ENCODE data around the gene PTGFRN.

PTGFRN gene

DNA sequence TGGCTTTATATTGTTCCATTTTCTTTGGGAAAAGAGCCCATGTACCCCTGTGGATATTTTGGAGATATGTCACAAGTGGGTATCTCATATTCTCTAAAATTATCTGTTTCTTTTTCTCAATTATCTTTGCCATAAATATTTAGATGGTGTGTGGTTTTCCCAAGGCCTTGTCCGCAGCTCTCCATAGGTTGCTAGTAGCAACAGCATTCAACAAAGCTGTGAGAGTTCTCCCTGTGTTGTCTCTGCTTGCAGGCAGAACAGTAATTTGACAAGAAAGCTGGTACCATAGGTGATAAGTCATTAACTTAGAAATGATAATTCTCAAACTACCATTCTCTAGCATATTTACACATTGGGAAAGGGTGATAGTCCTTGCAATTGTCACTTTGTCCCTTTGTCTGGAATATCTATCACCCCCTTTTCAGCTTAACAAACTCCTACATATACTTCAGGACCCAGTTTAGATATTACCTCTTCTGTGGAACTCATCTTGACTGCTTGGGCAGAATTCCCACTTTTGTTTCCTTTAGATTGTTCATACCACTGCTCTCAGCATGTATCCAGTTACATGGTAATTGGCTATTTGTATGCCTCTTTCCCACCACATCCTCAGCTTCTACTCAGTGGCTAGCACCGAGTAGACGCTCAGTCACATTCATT lies 100.7 kb downstream of the PTGFRN start:
- Mint-ChIP-seq H3K27me3 (ENCODE audit: low read depth) (no peaks in the 10 kb centered on the region), H3K4me3 (no peak overlapping the region)

DNA sequence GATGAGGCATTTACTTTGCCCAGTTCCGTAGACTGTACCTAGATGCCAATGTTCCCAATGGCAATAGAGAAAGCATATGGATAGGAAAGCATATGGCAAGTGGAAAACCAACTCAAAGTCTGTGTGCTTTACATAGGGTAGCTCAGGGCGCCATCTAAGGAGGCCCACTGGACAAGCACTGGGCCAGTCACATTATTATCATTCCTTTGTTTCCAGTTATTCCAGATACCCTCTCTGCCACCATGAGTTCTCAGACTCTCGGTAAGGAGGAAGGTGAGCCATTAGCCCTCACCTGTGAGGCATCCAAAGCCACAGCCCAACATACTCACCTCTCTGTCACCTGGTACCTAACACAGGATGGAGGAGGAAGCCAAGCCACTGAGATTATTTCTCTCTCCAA lies 101.6 kb downstream of the PTGFRN start:
- no peaks in the 10 kb centered on the region for H3K27me3 Mint-ChIP-seq (ENCODE audit: low read depth)
- no peaks in the 10 kb centered on the region for H3K9me3 Mint-ChIP-seq
- H3K4me1 Mint-ChIP-seq: peaks cover 24% of the 10 kb centered on the region
- no peak overlapping the region for H3K27ac Mint-ChIP-seq
- H3K36me3 Mint-ChIP-seq (ENCODE audit: low read depth): no peaks in the 10 kb centered on the region
- H3K4me3 Mint-ChIP-seq: no peak overlapping the region
- TF ChIP-seq, protein P1, sequence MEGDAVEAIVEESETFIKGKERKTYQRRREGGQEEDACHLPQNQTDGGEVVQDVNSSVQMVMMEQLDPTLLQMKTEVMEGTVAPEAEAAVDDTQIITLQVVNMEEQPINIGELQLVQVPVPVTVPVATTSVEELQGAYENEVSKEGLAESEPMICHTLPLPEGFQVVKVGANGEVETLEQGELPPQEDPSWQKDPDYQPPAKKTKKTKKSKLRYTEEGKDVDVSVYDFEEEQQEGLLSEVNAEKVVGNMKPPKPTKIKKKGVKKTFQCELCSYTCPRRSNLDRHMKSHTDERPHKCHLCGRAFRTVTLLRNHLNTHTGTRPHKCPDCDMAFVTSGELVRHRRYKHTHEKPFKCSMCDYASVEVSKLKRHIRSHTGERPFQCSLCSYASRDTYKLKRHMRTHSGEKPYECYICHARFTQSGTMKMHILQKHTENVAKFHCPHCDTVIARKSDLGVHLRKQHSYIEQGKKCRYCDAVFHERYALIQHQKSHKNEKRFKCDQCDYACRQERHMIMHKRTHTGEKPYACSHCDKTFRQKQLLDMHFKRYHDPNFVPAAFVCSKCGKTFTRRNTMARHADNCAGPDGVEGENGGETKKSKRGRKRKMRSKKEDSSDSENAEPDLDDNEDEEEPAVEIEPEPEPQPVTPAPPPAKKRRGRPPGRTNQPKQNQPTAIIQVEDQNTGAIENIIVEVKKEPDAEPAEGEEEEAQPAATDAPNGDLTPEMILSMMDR (IDR thresholded peaks at IDR 0.05; ENCODE audit: unreplicated experiment in 3 of 3): no peak

More for the DNA sequence above, 100.7 kb downstream of the PTGFRN start:
- Mint-ChIP-seq H3K36me3 (ENCODE audit: low read depth) (no peaks in the 10 kb centered on the region), H3K9me3 (no peaks in the 10 kb centered on the region), H3K27ac (no peak overlapping the region), H3K4me1 (peaks cover 20% of the 10 kb centered on the region)
- TF ChIP-seq, protein P1 (IDR thresholded peaks at IDR 0.05; ENCODE audit: unreplicated experiment in 3 of 3): no peak

DNA sequence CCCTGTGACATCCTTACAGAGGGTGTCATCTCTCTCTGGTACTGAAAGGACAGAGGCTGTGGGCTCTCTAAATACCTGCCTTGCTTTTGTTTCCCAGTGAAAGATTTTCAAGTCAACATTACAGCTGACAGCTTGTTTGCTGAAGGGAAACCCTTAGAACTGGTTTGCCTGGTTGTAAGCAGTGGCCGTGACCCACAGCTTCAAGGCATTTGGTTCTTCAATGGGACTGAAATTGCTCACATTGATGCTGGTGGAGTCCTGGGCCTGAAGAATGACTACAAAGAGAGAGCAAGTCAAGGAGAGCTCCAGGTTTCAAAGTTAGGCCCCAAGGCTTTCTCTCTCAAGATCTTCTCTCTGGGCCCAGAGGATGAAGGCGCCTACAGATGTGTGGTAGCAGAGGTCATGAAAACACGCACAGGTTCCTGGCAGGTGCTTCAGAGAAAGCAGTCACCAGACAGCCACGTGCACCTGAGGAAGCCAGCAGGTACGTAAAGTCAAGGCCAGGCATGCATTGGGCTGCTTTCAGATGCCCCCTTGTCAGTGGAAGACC lies 103.7 kb downstream of the PTGFRN start:
- TF ChIP-seq, protein P1 (IDR thresholded peaks at IDR 0.05; ENCODE audit: unreplicated experiment in 3 of 3): no peak

DNA sequence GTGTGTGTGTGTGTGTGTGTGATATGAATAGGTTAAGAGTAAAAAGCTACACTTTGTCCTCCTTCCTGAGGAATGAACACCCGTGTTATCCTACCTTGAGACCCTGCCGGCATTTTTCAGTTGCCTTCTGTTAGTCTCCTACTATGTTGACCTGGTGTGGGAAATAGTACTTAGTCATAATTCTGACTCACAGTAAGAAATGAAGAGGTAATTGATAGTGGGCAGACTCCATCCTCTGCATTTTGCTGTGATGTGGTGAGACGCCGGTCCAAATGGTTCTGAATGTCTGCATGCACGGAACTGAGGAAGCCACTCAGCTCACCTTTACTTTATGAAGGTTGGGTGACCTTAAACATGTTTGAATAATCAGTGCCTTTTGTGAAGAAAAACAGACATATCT lies 104.5 kb downstream of the PTGFRN start:
- no peak overlapping the region for H3K4me3 Mint-ChIP-seq
- no peak overlapping the region for H3K27ac Mint-ChIP-seq
- H3K4me1 Mint-ChIP-seq: peaks cover 40% of the 10 kb centered on the region
- no peaks in the 10 kb centered on the region for H3K27me3 Mint-ChIP-seq (ENCODE audit: low read depth)
- TF ChIP-seq, protein P1 (IDR thresholded peaks at IDR 0.05; ENCODE audit: unreplicated experiment in 3 of 3): no peak
- H3K36me3 Mint-ChIP-seq (ENCODE audit: low read depth): peaks cover 4% of the 10 kb centered on the region
- no peaks in the 10 kb centered on the region for H3K9me3 Mint-ChIP-seq

More for the DNA sequence above, 103.7 kb downstream of the PTGFRN start:
- Mint-ChIP-seq H3K36me3 (ENCODE audit: low read depth) (peaks cover under 1% of the 10 kb centered on the region), H3K9me3 (no peaks in the 10 kb centered on the region), H3K27ac (peak overlapping the region in 2 of 3 experiments; percentile 13 to 78), H3K4me3 (no peak overlapping the region), H3K4me1 (peaks cover 41% of the 10 kb centered on the region), H3K27me3 (ENCODE audit: low read depth) (no peaks in the 10 kb centered on the region)

DNA sequence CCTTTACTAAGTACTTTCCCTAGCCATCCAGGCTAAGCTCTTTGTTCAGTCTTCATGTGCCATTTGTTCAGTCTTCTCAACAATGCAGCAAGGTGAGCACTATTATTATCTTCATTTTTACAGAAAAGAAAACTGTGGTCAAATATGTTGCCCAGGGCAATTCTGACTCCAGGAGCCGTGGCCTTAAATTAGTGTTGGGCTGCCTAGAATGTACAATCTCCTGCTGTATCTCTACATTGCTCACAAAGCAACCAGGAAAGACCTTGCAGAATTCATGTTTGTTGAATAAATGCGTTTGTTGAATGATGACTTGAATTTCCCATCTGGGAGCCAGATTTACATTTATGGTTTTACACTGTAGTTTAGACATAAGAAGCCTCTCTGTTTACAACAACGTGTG lies 106.0 kb downstream of the PTGFRN start:
- H3K9me3 Mint-ChIP-seq: no peaks in the 10 kb centered on the region
- no peaks in the 10 kb centered on the region for H3K27me3 Mint-ChIP-seq (ENCODE audit: low read depth)
- H3K27ac Mint-ChIP-seq: no peak overlapping the region
- peaks cover 46% of the 10 kb centered on the region for H3K4me1 Mint-ChIP-seq
- no peak overlapping the region for H3K4me3 Mint-ChIP-seq
- TF ChIP-seq, protein P1 (IDR thresholded peaks at IDR 0.05; ENCODE audit: unreplicated experiment in 3 of 3): no peak
- peaks cover 12% of the 10 kb centered on the region for H3K36me3 Mint-ChIP-seq (ENCODE audit: low read depth)

DNA sequence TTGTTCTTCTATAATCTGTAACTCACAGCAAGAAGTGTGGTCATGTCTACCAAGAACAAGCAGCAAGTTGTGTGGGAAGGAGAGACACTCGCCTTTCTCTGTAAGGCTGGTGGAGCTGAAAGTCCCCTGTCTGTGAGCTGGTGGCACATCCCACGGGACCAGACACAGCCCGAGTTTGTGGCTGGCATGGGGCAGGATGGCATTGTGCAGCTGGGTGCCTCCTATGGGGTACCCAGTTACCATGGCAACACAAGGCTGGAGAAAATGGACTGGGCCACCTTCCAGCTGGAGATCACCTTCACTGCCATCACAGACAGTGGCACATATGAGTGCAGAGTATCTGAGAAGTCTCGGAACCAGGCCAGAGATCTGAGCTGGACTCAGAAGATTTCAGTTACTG lies 107.3 kb downstream of the PTGFRN start:
- Mint-ChIP-seq H3K27ac (peak overlapping the region in 1 of 3 experiments; percentile 67), H3K36me3 (ENCODE audit: low read depth) (peaks cover 17% of the 10 kb centered on the region), H3K4me3 (no peak overlapping the region), H3K9me3 (no peaks in the 10 kb centered on the region), H3K27me3 (ENCODE audit: low read depth) (no peaks in the 10 kb centered on the region), H3K4me1 (peaks cover 45% of the 10 kb centered on the region)
- TF ChIP-seq, protein P1 (IDR thresholded peaks at IDR 0.05; ENCODE audit: unreplicated experiment in 3 of 3): no peak
